ENCODE measurements around the gene KISS1R.

- TF ChIP-seq CTCF (conservative IDR thresholded peaks at IDR 0.05 in 1 of 2, IDR thresholded peaks at IDR 0.05 in 1 of 2; ENCODE audit: low read depth in 1 of 2, low read length in 2 of 2) (no peak), EZH2 (IDR thresholded peaks at IDR 0.05; ENCODE audit: low read length, missing control alignments) (no peak)
Measured at GRCh38 chr19:947090-947706, 30.1 kb downstream of the KISS1R start.

All from fibroblast of lung (primary cell).